Lower leg skin (tissue), 3 donors: ENCODE results near the gene TEX261.

Source experiments
- CTCF ChIP-seq, 3 donors: fragments of 450-650 bp; IDR thresholded peaks; one replicate each; pipeline ENCODE4 v1.5.1; 2016; ENCODE audit warnings: antibody characterized with exemption in 3 of 3, mild to moderate bottlenecking in 3 of 3, moderate library complexity in 2 of 3
- POLR2A ChIP-seq, 2 donors: fragments of 450-650 bp; IDR thresholded peaks; one replicate each; pipeline ENCODE4 v1.6.1; 2016 to 2017; ENCODE audit warnings: antibody characterized with exemption in 2 of 2, mild to moderate bottlenecking in 1 of 2, moderate library complexity in 1 of 2

- no peak for TF ChIP-seq CTCF (IDR thresholded peaks at IDR 0.05)
- no peak for TF ChIP-seq POLR2A (IDR thresholded peaks at IDR 0.05)
These were observed 13.3 kb downstream of the TEX261 start for GRCh38 chr2:70981421-70981820.
